ENCODE results near the gene MGAT4C.
A peak's percentile ranks its signal among the peaks of the same experiment; 100 is the strongest.
"Not testable (repeated sequence)": the region's sequence is repeated elsewhere in the genome, so short reads cannot be mapped to it uniquely, and the experiment has no call there.

MGAT4C gene

GRCh38 chr12:86256163-86256562, at the start of gene MGAT4C:
TSS of gene MGAT4C (minus strand) at chr12:86256391.
- DNase-seq, result peak; percentile 97

- DNase-seq, result not testable (repeated sequence)
Measured at GRCh38 chr12:86296396-86296795, 40.2 kb upstream of the MGAT4C start.

- no peak for DNase-seq
Measured at GRCh38 chr12:86293682-86294240, 37.6 kb upstream of the MGAT4C start.

- DNase-seq, result no peak
Measured at GRCh38 chr12:86292480-86292879, 36.3 kb upstream of the MGAT4C start.

- DNase-seq, result no peak
Measured at GRCh38 chr12:86290615-86291014, 34.4 kb upstream of the MGAT4C start.

GRCh38 chr12:86286119-86286518, 29.9 kb upstream of the MGAT4C start:
- DNase-seq, result no peak

GRCh38 chr12:86283620-86284019, 27.4 kb upstream of the MGAT4C start:
- no peak for DNase-seq

- no peak for DNase-seq
Measured at GRCh38 chr12:86275356-86275755, 19.2 kb upstream of the MGAT4C start.

- DNase-seq, result no peak
Measured at GRCh38 chr12:86265329-86265695, 9.1 kb upstream of the MGAT4C start.

GRCh38 chr12:86264451-86265328, 8.5 kb upstream of the MGAT4C start:
- DNase-seq, result peak; percentile 11

GRCh38 chr12:86261578-86261977, 5.4 kb upstream of the MGAT4C start:
- no peak for DNase-seq

GRCh38 chr12:86261142-86261541, 5.0 kb upstream of the MGAT4C start:
- no peak for DNase-seq

GRCh38 chr12:86260183-86260582, 4.0 kb upstream of the MGAT4C start:
- DNase-seq, result no peak

- no peak for DNase-seq
Measured at GRCh38 chr12:86257134-86257533, 943 bp upstream of the MGAT4C start.

- no peak for DNase-seq
Measured at GRCh38 chr12:86254399-86255107, 1.6 kb downstream of the MGAT4C start.

- no peak for DNase-seq
Measured at GRCh38 chr12:86249851-86250250, 6.3 kb downstream of the MGAT4C start.

- DNase-seq, result no peak
Measured at GRCh38 chr12:86249276-86249675, 6.9 kb downstream of the MGAT4C start.

- no peak for DNase-seq
Measured at GRCh38 chr12:86247871-86248270, 8.3 kb downstream of the MGAT4C start.

- no peak for DNase-seq
Measured at GRCh38 chr12:86241600-86241999, 14.6 kb downstream of the MGAT4C start.

- no peak for DNase-seq
Measured at GRCh38 chr12:86234316-86234855, 21.8 kb downstream of the MGAT4C start.

- peak; percentile 49 for DNase-seq
Measured at GRCh38 chr12:86233126-86233525, 23.1 kb downstream of the MGAT4C start.

GRCh38 chr12:86230516-86231146, 25.6 kb downstream of the MGAT4C start:
- DNase-seq, result no peak

- DNase-seq, result no peak
Measured at GRCh38 chr12:86229772-86230171, 26.4 kb downstream of the MGAT4C start.
